ENCODE measurements around the gene AUTS2.

The AUTS2 gene

GRCh38 chr7:69624435-69625230, 26.4 kb downstream of the AUTS2 start:
- no peak for DNase-seq

GRCh38 chr7:69625238-69625637, 27.0 kb downstream of the AUTS2 start:
- no peak for DNase-seq

- DNase-seq = no peak
Observed at GRCh38 chr7:69625798-69626197, 27.5 kb downstream of the AUTS2 start.

- no peak for DNase-seq
Observed at GRCh38 chr7:69630292-69630691, 32.0 kb downstream of the AUTS2 start.

- DNase-seq = no peak
Observed at GRCh38 chr7:69631131-69631530, 32.9 kb downstream of the AUTS2 start.

GRCh38 chr7:69632280-69632679, 34.0 kb downstream of the AUTS2 start:
- no peak for DNase-seq

- DNase-seq = no peak
Observed at GRCh38 chr7:69633122-69633831, 35.0 kb downstream of the AUTS2 start.

DNA sequence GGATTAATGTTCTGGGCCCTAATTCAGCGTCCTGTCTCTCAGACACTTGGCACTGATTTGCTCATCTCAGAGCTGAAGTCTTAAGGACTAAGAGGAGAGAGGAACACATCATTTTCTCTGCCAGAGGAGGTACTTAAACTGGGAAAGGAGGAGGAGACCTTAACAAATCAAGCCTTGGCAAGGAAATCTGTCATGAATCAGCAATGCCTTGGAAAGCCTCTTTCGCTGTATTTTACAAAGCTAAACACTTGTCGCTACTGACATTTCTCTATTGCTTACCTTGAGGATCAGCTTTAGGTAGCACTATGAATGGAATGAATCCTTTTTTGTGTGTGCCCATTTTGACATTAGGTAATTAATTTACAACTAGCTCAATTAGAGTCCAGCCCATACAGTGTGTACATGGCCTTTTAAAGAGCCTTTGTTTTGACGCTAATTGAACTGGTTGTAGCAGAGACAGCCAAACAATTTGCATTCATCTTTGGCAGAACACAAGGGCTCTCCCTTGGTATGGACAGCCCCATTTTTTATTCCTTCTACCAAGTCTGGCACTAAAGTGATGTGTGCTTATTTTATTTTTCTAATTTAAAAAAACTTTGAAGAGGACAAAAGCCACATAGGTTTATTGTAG, 37.4 kb downstream of the AUTS2 start:
- no peak for DNase-seq

GRCh38 chr7:69638674-69639073, 40.4 kb downstream of the AUTS2 start:
- no peak for DNase-seq

GRCh38 chr7:69640216-69640615, 41.9 kb downstream of the AUTS2 start:
- no peak for DNase-seq

- no peak for DNase-seq
Observed at GRCh38 chr7:69640925-69641594, 42.8 kb downstream of the AUTS2 start.

DNA sequence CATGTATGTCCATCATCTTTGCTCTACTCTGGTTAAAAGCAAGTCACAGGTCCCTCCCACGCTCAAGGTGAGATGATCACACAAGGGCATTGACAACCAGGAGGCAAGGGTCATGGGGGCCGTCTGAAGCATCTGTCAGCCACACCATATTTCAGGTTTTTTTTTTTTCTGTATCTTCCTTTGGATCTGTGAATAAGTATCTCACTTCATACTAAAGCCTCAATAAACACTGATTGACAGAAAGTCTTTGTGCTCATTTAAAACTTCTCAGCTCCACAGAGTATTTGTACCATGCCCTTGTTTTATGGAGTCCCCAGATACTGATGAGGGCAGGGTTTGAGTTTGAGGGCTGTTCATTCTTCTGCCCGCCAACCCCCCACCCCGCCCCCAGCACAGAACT, 45.0 kb downstream of the AUTS2 start:
- DNase-seq = no peak

- DNase-seq = no peak
Observed at GRCh38 chr7:69643708-69644445, 45.6 kb downstream of the AUTS2 start.

DNA sequence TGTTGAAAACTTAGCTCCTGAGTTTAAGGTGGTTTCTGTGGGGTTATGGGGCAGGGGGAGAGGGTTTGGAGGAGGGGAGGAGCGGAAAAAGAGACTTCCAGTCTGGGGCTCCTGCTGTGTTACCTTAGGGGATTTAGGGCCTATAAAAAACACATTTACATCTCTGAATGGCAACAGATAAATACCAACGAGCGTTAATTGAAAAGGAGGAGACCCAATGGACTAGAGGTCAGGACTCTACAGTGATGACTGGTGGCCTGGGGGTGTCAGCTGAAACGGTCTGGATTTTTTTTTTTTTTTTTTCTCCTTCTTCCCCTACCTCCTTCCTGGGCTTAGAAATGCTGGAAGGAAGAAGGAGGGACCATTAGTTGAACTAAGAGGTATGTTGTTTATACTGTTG, 47.4 kb downstream of the AUTS2 start:
- DNase-seq = no peak

GRCh38 chr7:69651101-69651590, 52.9 kb downstream of the AUTS2 start:
- no peak for DNase-seq

- DNase-seq = no peak
Observed at GRCh38 chr7:69652947-69653701, 54.8 kb downstream of the AUTS2 start.

- no peak for DNase-seq
Observed at GRCh38 chr7:69653806-69654205, 55.5 kb downstream of the AUTS2 start.

- DNase-seq = no peak
Observed at GRCh38 chr7:69654381-69654780, 56.1 kb downstream of the AUTS2 start.

DNA sequence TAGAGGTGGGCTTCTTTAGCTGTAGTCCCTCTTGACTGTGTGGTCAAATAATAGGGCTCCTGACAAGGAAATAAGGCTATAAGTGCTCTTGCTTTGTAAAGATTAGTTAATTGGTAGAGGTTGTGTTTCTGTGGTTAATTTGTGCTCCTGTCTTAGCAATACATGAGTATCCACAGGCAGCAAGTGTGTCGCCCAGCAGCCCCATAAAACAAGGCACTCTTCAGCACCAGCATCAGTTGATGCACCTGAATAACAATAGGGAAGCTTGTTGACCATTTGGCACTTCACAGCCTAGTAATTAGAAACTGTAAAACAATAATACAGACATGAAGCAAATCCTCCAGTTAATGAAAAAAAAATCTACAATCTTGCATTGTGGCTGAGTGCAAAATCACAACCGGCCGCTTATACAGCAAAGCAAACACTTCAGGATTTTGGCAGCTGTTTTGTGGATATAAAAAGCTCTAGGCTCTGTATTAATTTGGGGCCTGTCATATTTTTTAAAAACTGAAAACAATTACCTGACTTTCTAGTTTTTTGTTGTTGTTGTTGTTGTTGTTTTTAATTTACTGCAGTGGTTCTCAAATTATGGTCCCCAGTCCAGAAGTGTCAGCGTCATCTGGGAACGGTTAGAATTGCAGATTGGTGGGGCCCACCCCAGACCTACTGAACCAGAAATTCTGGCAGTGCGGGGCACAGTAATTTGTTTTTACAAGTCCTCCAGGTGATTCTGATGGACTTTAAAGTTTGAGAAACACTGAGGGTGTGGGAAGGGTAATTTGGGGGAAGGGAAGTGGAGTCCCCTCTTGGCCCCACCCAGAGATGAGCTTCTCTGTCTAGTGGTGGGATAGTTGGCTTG, 56.8 kb downstream of the AUTS2 start:
- no peak for DNase-seq

DNA sequence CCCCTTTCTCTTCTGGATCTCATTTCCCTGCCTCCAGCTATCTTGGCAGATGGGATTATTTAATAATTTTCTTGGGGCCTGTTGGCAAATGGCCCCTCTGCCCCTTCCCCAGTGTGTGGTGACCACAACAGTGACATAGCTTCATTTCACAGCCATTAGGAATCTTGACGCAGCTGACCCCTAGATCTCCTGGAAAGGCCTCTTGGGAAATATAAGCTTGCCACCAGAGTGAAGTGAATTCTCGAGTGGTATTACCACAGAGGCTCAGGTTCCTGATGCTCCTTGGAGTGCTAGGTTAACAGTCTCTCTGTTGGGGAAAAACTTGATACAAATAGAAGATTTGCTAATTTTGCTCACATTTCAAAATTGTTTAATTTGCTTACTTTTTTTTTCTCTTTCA, 57.8 kb downstream of the AUTS2 start:
- DNase-seq = no peak

DNA sequence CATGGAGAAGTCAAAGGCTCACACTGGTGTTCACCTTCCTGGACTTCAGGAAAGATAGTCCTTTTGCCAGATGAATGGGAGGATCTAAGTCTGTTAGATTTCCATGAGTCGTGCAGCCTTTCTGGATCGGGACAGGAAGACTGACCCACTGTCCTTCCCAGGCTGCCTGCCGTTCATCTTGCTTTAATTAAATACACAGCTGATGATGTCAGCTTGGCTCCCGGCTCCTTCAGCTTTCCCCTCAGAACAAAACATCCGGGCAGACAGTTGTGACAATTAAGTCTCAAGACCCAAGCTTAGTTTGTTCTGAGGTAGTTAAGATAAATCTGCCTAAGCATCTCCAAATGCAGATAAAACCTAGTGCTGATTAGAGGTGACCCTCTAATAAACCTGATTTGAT, 58.6 kb downstream of the AUTS2 start:
- no peak for DNase-seq
